Measurements from ENCODE around the gene PSME2. TPM values are rescaled to one million over a fixed set of nuclear protein-coding genes. Genes with fewer than 3 reads are reported as not detected.

The PSME2 gene
- total and polyA plus RNA-seq, 2 of the 13 experiments (the other 11 are each of a cell fraction or from before 2014, with no cell fraction given) = 332 to 716 TPM

DNA sequence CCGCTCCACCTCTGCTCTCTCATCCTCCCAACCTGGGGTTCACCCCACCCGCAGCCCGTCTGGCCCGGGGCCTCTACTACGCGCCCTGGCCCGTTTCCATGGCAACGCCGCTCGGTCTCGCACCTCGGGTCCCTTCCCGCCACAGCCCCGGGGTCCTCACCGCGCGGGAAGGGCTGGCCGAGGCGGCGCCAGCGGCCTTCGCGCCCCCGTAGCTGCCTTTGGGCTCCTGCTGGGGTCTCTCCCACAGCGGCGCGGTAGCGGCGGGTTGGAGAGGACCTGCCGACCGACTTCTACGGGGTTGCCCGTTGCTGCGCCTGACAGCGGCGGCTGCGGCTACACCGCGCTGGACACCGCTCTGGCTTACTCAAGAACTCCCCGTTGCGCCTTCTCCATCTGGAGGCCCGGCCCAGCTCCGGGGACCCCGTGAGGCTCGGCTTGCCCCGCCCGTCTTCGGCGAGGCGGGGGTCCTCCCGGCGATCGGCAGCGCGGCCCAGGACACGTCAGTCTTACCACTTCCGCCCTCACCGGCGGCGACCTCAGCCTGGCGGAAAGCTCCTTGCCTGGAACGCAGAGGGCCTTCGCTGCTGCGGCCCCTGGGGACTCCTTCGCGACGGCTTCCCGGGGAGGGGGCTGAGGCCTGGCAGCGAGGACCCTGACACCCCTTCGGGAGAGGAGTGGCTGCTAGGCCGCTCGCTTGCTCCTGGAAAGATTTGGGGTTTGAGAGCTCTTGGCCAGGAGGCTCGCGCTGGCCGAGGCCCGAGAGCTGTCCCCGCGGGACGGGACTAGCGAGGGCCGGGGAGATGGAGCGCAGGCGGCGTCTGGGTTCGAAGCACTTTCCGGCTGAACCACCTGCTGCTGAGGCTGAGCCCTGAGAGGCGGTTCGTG lies 49.0 kb upstream of the PSME2 start, which contains the start of gene TM9SF1 (continued):
- TF ChIP-seq ZNF609 (CRISPR knock-in tag; IDR thresholded peaks at IDR 0.05; ENCODE audit: borderline replicate concordance) (peak; percentile 83), SMYD3 (CRISPR knock-in tag; IDR thresholded peaks at IDR 0.05) (peak; percentile 97; the same call in 1 of the 2 replicates), ZSCAN29 (CRISPR knock-in tag; conservative IDR thresholded peaks at IDR 0.05) (peak; percentile 97), ZHX2 (IDR thresholded peaks at IDR 0.05; ENCODE audit: low read depth) (peak; percentile 93), ZHX2 (CRISPR knock-in tag; IDR thresholded peaks at IDR 0.05; ENCODE audit: borderline replicate concordance) (peak; percentile 94), ZNF782 (CRISPR knock-in tag; IDR thresholded peaks at IDR 0.05; ENCODE audit: borderline replicate concordance) (peak; percentile 99), KMT2B (CRISPR knock-in tag; IDR thresholded peaks at IDR 0.05) (peak; percentile 100), CEBPG (CRISPR knock-in tag; IDR thresholded peaks at IDR 0.05) (no peak), ZNF558 (CRISPR knock-in tag; IDR thresholded peaks at IDR 0.05; ENCODE audit: borderline replicate concordance) (no peak), ZNF431 (CRISPR knock-in tag; IDR thresholded peaks at IDR 0.05; ENCODE audit: borderline replicate concordance, low read depth) (no peak), TAF15 (IDR thresholded peaks at IDR 0.05; ENCODE audit: low read depth, low read length, poor library complexity, severe bottlenecking) (peak; percentile 55), FOXJ3 (CRISPR knock-in tag; IDR thresholded peaks at IDR 0.05; ENCODE audit: borderline replicate concordance) (peak; percentile 77), ZSCAN25 (CRISPR knock-in tag; IDR thresholded peaks at IDR 0.05) (peak; percentile 81)
- TF ChIP-seq, protein P1, sequence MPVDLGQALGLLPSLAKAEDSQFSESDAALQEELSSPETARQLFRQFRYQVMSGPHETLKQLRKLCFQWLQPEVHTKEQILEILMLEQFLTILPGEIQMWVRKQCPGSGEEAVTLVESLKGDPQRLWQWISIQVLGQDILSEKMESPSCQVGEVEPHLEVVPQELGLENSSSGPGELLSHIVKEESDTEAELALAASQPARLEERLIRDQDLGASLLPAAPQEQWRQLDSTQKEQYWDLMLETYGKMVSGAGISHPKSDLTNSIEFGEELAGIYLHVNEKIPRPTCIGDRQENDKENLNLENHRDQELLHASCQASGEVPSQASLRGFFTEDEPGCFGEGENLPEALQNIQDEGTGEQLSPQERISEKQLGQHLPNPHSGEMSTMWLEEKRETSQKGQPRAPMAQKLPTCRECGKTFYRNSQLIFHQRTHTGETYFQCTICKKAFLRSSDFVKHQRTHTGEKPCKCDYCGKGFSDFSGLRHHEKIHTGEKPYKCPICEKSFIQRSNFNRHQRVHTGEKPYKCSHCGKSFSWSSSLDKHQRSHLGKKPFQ (CRISPR knock-in tag; IDR thresholded peaks at IDR 0.05; ENCODE audit: insufficient replicate concordance) = peak; percentile 97
- TF ChIP-seq, protein P2, sequence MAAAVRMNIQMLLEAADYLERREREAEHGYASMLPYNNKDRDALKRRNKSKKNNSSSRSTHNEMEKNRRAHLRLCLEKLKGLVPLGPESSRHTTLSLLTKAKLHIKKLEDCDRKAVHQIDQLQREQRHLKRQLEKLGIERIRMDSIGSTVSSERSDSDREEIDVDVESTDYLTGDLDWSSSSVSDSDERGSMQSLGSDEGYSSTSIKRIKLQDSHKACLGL (CRISPR knock-in tag; IDR thresholded peaks at IDR 0.05) = peak; percentile 98
